GM13977 (cell line): ENCODE data around the gene MTUS2.
"Not testable (repeated sequence)": the region's sequence is repeated elsewhere in the genome, so short reads cannot be mapped to it uniquely, and the experiment has no call there.

Experiments used
- DNase-seq: peaks from one replicate; pipeline ENCODE4 v3.0.0; 2012; ENCODE audit warnings: low spot score
- CTCF ChIP-seq: IDR thresholded peaks from 2 replicates; pipeline ENCODE4 v1.5.1; 2012; ENCODE audit warnings: mild to moderate bottlenecking, control low read depth; ENCODE audit not compliant: insufficient read depth; ENCODE audit errors: extremely low read depth, missing control alignments
- in situ Hi-C: fragments of 300-500 bp; cut with MboI; formaldehyde crosslinking; loops from one replicate; pipeline ENCODE4 v1.12.0; 2022; ENCODE audit warnings: low sequenced_read_pairs, low pct_unique_long_range_greater_than_20kb, mixed read lengths, inconsistent platforms; ENCODE audit not compliant: unreplicated experiment

The MTUS2 gene

DNA sequence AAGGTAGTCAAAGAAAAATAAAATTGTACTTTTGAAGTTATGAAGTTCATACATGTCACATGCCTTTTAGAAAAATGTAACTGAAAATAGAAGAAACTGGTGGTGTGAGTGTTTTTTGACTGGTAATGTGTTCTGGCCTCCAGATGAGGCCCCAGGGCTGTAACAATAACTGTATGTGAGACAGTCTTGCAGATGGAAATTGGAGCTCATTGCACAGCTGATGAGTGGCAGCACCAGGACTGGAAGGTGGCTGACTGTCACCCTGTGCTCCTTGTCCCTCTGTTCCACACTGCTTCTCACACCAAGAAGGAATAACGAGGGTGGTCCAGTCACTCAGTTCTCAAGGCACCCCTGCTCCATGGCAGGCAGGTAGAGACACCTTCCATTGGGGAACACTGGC is 559.7 kb downstream of the MTUS2 start:
- TF ChIP-seq CTCF, result no peak
- no peak for DNase-seq
- in situ Hi-C loops, result no loop called here

GRCh38 chr13:29382021-29382420 is 561.9 kb downstream of the MTUS2 start:
- no peak for TF ChIP-seq CTCF
- in situ Hi-C loops, result no loop called here
- no peak for DNase-seq

DNA sequence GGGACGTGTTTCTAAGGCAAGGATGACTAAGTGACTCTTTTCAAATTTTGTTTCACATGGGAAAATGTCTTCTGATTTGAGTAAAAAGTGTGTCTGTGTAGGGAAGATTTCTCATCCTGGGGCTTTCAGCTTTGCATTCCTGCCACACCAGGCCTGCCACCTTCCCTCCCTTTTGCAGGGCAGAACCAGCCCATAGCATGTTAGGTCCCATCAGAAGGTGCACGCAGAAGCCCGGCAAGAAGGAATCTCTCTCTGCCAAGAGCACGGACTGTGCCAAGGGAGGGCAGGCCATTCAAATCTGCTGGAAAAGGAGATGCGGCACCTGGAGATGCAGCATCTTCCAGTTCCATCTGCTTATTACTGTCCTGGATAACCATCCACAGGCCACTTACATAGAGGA is 563.3 kb downstream of the MTUS2 start:
- DNase-seq, result no peak
- in situ Hi-C loops, result no loop called here
- no peak for TF ChIP-seq CTCF

DNA sequence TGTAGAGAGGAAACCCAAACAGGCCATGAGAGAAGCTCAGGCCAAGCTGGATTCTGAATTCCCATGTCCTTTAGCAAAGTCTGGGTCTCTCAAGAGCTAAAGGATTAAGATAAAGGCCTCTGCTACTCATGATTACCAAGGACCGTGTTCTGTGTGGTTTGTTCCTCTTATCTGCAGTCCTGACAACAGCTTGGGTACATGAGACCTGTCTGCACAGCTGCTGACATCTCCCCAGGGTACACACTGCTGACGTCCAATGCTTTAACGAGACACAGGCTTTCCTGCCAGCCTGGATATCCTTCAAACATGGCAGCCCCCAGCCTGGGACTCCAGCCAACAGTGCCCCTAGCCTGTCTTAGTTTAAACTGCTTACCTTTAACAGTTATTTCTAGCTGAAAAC is 564.3 kb downstream of the MTUS2 start:
- in situ Hi-C loops, result no loop called here
- no peak for DNase-seq
- no peak for TF ChIP-seq CTCF

DNA sequence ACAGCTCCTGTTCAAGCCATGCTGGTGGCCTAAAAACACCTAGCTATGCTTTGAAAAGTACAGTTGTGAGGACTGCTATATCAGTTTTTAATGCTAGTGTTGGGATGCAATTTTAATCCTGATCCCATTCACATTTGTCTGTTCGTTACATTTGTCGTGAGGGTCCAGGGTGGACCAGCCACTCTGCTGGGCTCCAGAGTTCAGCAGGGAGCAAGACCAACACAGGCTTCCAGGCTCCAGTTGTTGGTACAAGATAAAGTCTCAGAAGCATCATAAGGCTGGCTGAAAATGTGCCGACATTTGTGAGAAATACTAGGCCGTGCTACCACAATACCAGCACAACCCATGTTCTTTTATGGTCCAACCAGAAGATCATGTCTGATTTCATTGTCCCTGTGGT is 564.7 kb downstream of the MTUS2 start:
- DNase-seq, result no peak
- in situ Hi-C loops, result no loop called here
- no peak for TF ChIP-seq CTCF

DNA sequence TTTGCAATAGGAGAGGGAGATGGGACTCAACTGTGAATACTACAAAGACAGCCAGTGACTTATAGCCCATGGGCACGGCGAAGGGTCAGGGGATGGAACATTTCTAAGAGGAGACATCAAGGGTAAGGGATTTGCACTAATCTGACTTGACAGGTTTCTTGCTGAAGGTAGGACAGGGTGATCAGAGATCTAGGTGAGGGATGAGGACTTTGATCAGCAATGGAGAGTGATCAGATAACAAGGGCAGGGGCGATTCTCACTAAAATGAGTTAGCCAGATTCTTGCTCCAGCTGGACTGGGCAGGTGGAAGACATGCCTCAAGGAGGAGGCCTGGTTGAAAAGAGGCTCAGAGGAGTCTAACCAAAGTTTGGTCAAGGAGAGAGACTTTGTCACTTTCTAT is 566.1 kb downstream of the MTUS2 start:
- DNase-seq, result no peak
- in situ Hi-C loops, result no loop called here
- no peak for TF ChIP-seq CTCF

DNA sequence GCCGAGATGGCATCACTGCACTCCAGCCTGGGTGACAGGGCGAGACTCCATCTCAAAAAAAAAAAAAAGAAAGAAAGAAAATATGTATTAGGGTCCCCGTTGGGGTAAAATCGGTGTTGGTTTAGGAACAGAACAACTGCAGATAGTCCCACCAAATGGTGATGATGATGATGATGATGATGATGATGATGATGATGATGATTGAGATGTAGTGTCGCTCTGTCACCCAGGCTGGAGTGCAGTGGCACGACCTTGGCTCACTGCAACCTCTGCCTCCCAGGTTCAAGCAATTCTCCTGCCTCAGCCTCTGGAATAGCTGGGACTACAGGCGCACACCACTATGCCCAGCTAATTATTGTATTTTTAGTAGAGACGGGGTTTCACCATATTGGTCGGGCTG is 570.5 kb downstream of the MTUS2 start:
- in situ Hi-C loops, DNase-seq: not testable (repeated sequence)

GRCh38 chr13:29396446-29396845 is 576.3 kb downstream of the MTUS2 start:
- DNase-seq, result no peak
- in situ Hi-C loops, result no loop called here
- TF ChIP-seq CTCF, result no peak
